COR-L47 (cell line): ENCODE results near the gene IL18.
"Not testable (repeated sequence)": the region's sequence is repeated elsewhere in the genome, so short reads cannot be mapped to it uniquely, and the experiment has no call there.

Experiments used
- DNase-seq: peaks from one replicate; lab custom pipeline; 2025; lab: John Stamatoyannopoulos, UW

Gene IL18

GRCh38 chr11:112172362-112172994, 8.6 kb upstream of the IL18 start:
- DNase-seq, result no peak

GRCh38 chr11:112167145-112167544, 3.3 kb upstream of the IL18 start, which contains the start of gene TEX12:
Gene TEX12, plus strand, starts transcription at chr11:112167372. Its CDS starts 1,897 bp downstream, at chr11:112169269.
- DNase-seq, result no peak

- DNase-seq, result no peak
These were observed 2.7 kb upstream of the IL18 start for GRCh38 chr11:112166562-112166961.

GRCh38 chr11:112165049-112165448, 1.2 kb upstream of the IL18 start:
- no peak for DNase-seq

DNA sequence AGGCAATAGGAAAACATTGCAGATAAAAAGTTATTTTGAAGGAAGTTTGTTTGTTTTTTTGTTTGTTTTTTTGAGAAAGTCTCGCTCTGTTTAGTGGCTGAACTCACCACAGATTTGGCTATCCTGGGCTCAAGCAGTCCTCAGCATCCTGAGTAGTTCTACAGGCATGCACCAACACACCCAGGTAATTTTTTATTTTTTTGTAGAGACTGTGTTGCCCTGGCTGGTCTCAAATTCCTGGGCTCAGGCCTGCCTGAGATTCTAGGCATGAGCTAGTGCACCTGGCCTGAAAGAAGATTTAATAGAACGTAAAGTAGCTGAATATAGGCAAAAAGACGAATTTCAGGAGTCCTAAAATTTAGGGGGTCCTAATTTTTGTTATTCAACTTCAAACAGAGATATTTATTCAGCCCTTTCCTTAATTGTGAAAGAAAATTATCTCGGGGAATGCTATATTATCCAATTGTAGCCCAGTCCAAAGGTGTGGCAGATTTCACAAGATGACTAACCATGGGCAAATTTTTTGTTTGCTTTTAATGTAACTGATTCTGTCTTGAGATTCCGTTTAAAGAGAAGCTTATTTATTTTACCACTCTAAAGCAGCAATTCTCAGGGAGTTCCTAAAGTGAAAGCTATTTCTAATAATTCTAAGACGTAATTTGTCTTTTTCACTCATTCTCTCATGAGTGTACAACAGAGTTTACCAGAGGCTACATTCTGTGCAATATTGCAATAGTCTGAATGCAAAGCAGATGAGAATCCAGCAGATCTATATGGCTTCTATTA, 940 bp downstream of the IL18 start:
- no peak for DNase-seq

- not testable (repeated sequence) for DNase-seq
These were observed 1.7 kb downstream of the IL18 start for GRCh38 chr11:112162200-112162599.

DNA sequence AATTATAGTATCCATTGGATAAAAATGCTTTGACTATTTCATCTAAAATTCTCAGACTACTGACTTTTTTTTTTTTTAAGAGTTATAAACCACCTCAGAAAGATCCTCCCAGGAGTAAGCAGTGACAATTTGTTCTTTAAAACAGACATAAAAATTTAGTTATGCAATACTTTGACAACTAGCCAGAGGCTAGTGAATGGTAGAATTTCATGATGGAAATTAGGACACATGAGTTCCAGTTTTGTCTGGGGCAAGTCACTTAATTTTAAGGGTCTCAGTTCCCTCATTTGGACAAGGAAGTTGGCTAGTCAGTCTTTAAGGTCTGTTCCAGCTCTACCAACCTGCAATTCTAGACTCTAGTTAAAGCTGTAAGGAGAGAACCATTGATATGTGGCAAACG, 2.9 kb downstream of the IL18 start:
- DNase-seq, result no peak

DNA sequence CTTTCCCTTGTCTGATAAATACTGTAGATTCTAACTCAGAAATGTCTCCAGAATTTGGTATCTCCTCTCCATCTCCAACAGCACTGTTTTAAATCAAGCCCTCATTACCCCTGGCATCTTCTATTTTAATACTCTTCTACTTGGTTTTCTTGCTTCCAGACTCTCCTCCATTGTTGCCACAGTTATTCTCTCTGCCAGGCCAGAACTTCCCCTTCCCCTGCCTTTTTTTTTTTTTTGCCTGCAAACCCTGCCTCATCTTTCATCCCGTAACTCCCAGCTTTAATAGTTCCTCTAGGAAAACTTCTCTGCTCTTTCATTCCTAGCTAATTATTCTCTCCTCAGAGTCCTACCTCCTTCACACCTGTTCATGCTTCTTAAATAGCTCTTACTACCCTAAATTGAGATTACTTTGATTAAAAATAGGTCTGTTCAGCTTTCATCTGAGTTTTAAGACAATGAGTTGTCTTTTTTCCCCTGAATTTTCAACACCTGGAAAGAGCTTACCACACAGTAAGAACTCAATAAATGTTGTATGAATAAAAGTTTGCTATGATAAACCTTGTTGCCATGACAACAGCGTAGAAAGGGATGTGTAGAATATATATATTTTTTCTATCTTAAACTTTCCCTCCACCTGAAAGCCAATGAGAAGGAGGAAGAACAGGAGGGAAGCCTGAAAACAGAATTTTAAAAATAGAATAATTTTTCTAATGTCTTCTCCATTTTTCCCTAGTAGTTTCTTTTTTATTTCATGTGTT, 3.6 kb downstream of the IL18 start:
- no peak for DNase-seq

- DNase-seq, result no peak
These were observed 4.5 kb downstream of the IL18 start for GRCh38 chr11:112159098-112160065.

GRCh38 chr11:112156956-112157766, 6.7 kb downstream of the IL18 start:
- DNase-seq, result no peak

DNA sequence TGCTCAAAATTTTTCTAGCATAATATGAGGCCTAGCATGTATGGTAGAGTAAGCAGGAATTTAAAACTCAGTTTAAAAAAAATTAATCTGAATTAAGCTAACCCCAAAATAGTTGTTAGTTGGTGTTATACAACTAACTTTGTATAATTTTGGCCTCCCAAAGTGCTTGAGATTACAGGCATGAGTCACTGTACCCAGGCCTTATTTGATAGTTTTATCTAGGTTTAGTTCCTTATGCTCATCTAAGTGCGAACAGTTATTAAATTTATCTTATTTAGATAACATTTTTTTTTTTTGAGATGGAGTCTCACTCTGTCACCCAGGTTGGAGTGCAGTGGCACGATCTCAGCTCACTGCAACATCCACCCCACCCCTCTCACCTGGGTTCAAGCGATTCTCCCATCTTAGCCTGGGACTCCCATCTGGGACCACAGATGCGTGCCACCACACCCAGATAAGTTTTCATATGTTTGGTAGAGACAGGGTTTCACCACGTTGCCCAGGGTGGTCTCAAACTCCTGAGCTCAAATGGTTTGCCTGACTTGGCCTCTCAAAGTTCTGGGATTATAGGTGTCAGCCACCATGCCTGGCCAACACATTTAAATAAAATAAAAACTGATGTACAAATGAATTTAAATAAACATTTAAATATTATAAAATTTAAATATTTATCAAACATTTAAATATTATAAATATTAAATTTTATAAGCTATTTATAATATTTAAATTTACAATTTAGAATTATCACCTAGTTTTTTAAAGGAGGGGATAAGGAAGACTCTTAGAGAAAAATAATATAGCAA, 7.5 kb downstream of the IL18 start:
- no peak for DNase-seq

DNA sequence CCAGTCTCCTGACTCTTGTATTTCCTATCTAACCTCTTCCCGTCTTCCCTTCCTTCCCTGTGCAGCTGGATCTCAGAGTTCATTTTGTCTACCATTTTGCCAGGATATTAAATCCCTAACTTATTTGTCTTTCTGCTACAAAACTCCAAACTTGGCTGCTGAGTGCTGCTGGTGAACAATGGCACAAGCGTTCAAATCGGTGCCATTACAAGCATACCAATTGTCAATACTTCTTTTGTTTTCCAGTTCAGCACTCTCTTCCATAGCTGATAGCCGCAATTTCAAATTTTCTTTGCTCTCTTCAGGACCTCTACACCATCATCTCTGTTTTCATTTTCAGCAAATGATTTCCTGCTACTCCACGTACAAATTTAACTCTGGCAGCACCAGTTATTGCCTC, 13.4 kb downstream of the IL18 start:
- no peak for DNase-seq

GRCh38 chr11:112143597-112143996, 20.3 kb downstream of the IL18 start:
- no peak for DNase-seq

- no peak for DNase-seq
These were observed 29.4 kb downstream of the IL18 start for GRCh38 chr11:112134473-112134872.

DNA sequence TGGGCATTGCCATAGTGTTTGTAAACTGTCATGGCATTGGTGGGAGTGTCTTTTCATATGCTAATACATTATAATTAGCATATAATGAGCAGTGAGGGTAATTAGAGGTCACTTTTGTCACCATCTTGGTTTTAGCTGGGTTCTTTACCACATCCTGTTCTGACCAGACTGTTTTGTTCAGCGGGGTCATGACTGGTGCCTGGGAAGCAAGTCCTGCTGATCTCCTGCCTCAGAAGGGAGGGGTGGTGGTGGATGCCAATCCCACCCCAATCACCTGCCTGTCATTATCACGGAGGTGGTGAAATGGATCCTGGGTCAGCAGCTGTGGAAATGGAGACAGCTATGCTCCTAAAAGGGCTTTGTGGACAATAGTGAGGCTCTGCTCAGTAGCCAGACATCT, 31.2 kb downstream of the IL18 start:
- no peak for DNase-seq

DNA sequence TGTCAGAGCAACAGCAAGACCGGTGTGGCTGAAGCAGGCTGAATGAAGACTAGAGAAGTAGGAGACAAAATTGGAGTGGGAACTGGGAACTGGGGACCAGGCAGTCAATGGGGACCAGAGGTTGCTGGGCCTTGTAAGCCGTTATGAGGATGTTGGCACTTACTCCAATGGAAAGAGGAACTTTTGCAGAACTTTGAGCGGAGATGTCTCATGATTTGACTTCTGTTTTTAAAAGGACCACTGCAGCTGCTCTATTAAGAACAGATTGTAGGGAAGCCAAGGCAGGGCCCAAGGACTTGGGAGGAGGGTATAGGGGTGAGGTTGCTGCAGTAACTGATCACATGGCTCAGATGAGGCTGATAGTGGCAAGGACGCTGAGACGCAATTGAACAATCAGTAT, 34.2 kb downstream of the IL18 start:
- no peak for DNase-seq

- DNase-seq, result peak; percentile 89
These were observed 35.3 kb downstream of the IL18 start for GRCh38 chr11:112128483-112129121.

GRCh38 chr11:112127056-112127455, 36.8 kb downstream of the IL18 start:
- no peak for DNase-seq

- no peak for DNase-seq
These were observed 40.8 kb downstream of the IL18 start for GRCh38 chr11:112123129-112123528.
